HG03457 (cell line): Measurements from ENCODE around the gene CELSR2.

Experiments used
- ATAC-seq: cut with Tn5 transposase; IDR thresholded peaks from one replicate; pipeline ENCODE4 v1.9.1; 2021; ENCODE audit warnings: moderate number of reproducible peaks; ENCODE audit not compliant: unreplicated experiment

The CELSR2 gene

GRCh38 chr1:109250454-109251276, 1.3 kb downstream of the CELSR2 start:
- no peak for ATAC-seq

GRCh38 chr1:109251277-109252166, 2.2 kb downstream of the CELSR2 start:
- ATAC-seq = no peak

- no peak for ATAC-seq
Observed at GRCh38 chr1:109252167-109252892, 3.0 kb downstream of the CELSR2 start.

DNA sequence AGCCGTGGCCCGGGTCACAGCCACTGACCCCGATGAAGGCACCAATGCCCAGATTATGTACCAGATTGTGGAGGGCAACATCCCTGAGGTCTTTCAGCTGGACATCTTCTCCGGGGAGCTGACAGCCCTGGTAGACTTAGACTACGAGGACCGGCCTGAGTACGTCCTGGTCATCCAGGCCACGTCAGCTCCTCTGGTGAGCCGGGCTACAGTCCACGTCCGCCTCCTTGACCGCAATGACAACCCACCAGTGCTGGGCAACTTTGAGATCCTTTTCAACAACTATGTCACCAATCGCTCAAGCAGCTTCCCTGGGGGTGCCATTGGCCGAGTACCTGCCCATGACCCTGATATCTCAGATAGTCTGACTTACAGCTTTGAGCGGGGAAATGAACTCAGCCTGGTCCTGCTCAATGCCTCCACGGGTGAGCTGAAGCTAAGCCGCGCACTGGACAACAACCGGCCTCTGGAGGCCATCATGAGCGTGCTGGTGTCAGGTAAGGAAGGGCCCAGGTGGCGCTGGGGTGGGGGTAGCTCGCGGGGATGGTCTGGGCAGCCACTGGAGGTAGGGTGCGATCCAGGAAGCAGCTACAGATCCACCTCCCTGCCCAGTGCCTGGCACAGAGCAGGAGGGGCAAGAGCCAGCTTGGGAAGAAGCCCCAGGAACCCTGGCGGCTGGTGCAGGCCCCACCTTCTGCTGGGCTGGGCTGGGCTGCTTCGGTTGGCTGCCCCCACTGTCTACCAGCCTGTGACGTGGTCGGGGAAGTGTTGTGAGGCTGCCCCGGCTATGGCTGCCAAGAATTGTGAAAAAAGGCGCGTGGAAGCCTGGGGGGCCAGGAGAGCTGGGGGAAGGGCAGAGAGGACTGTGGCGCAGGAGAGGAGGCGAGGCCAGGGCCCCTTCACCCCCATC, 3.8 kb downstream of the CELSR2 start:
- no peak for ATAC-seq

- ATAC-seq = no peak
Observed at GRCh38 chr1:109253803-109254620, 4.7 kb downstream of the CELSR2 start.

GRCh38 chr1:109254621-109255096, 5.3 kb downstream of the CELSR2 start:
- ATAC-seq = no peak

DNA sequence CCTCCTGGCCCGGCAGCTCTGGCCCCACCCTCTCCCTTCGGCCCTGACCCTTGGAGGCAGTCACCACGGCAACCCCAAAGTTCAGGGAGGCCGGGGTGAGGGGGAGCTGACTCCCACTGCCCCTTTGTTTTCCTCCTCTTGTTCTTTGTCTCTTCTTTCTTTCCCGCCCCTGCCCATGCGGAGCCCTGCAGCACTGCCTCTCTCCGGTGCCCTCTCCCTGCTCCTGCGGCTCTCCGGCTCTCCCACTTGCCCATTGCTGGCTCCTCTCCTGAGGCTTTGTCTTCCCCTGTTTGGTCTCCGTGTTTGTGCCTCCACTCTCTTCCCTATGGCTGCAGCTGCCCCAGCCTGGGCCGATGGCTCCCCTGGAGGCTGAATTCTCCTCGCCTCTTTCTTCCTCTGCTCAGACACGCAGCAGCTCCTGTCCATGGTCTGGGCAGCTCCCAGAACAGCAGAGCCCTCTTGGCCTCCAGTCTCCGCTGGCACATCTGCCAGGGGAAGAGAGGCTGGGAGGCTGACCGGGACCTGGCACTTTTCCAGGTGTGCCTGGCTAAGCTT, 5.8 kb downstream of the CELSR2 start:
- no peak for ATAC-seq

DNA sequence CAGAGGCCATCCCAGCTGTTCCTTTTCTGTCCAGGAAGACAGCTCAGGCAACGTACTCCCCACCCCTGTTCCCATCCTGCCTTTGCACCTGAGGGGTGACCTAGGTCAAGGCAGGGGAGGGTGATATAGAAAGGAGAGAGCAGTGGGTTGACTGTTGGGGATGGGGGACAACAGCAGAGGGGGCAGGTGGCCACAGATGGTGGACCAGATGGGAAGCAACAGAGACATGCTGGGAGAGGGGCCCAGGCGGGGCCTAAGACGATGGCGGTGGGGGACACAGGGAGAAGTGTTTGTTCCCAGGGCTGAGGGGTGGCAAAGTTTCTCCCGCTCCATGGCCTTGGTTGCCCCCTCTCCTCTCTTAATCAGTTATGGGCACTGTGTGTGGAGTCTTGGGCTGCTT, 6.3 kb downstream of the CELSR2 start:
- no peak for ATAC-seq

DNA sequence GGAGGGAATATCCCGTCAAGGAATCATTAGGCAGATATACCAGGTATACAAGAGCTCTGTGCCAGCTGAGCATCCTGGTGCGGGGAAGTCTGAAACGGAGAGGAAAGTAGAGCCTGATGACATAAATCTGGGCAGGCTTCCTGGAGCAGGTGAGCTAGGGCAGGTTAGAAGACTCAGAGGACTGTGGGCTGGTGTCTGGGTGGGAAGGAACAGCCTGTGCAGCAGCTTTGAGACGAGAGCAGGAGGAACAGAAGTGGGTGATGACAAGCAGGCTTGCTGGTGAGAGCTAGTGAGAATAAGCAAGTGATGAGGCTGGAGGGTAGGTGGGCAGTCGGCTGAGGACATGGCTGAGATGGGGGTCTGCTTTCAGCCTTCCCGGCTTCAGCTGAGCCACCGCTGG, 6.7 kb downstream of the CELSR2 start:
- no peak for ATAC-seq

DNA sequence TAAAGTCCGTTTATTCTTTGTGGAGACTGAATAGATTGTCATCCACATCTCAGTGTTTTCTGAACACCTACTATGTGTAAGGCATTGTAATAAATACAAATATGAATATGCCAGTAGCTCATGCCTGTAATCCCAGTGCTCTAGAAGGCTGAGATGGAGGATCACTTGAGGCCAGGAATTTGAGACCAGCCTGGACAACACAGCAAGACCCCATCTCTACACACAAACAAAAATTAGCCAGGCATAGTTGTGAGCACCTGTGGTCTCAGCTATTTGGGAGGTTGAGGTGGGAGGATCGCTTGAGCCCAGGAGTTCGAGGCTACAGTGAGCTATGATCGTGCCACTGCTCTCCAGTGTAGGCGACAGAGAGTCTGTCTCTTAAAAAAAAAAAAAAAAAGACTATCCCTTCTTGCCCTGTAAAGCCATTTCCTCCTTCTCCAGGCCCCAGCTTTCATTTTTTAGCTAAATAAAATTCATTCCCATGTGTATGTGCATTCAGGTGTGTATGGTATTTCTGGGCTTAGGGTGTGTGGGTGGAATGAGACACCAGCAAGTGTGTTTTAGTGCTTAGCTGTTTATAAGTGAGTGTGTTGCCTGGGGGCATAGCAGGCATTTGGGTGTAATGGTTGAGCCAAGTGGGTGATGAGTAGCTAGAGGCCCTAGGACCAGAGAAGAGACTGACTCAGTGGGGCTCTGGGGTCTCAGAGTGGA, 7.8 kb downstream of the CELSR2 start:
- ATAC-seq = no peak

GRCh38 chr1:109257682-109258421, 8.5 kb downstream of the CELSR2 start:
- no peak for ATAC-seq

- no peak for ATAC-seq
Observed at GRCh38 chr1:109258481-109259466, 9.4 kb downstream of the CELSR2 start.

DNA sequence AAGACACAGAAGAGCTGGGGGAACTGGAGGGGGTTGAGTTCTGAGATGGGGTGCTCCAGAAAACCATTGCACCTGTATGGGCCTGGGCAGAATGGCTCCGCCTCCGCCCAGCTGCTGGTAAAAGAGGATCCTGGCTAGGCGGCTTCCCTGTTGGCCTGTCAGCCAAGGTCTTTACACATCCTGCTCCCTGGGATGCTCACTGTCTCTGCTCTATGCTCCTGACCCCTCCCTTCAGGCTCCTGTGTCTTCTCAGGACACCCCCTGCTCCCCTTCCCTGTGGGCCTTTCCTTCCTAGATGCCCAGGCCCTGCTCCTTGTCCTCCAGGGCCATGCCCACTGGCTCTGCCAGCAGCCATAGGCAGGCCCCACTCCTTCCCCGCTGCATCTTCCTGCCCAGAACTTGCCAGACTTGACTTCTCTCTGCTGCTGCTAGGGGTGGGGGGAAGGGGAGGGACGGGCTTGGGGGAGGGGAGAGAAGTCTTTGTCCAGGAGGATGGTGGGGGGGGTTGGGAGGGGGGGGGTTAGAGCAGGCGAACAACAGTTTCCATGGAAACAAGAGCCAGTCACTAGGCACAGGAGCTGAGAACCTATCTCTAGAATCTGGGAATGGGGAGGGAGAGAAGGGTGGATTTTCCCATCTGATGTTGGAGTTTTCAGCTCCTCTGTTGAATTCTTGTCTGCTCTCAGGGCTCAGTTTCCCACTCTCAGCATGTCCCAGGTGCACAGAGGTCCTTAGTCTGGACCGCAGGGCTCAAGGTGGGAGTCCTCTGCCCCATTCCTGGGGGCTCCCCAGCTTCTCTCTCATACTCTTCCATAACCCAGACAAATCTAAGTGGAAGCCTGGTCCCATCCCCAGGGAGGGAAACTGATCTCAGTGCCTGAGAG, 10.6 kb downstream of the CELSR2 start:
- ATAC-seq = no peak

- no peak for ATAC-seq
Observed at GRCh38 chr1:109261006-109261405, 11.7 kb downstream of the CELSR2 start.

DNA sequence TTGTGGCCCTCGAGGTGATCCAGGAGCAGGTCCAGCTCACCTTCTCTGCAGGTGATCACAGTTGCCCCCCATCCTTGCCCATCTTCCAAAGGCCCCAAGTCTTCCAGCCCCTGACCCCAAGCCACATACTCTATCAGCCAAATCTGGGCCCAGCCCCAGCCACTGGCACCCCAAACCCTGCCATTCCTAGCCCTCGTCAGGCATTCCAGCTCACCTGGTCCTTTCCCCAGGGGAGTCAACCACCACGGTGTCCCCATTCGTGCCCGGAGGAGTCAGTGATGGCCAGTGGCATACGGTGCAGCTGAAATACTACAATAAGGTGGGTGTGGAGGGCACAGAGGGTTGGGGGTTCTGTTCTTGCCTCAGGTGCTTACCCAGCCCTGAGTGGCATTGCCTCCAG, 12.2 kb downstream of the CELSR2 start:
- ATAC-seq = no peak
